HG02970 (cell line): ENCODE results near the gene CD8B.
"Not testable (repeated sequence)": the region's sequence is repeated elsewhere in the genome, so short reads cannot be mapped to it uniquely, and the experiment has no call there.

ENCODE experiments used
- ATAC-seq: cut with Tn5 transposase; IDR thresholded peaks from one replicate; pipeline ENCODE4 v1.9.1; 2021; ENCODE audit warnings: mild to moderate bottlenecking, moderate library complexity, moderate number of reproducible peaks; ENCODE audit not compliant: unreplicated experiment, low FRiP score

The CD8B gene

DNA sequence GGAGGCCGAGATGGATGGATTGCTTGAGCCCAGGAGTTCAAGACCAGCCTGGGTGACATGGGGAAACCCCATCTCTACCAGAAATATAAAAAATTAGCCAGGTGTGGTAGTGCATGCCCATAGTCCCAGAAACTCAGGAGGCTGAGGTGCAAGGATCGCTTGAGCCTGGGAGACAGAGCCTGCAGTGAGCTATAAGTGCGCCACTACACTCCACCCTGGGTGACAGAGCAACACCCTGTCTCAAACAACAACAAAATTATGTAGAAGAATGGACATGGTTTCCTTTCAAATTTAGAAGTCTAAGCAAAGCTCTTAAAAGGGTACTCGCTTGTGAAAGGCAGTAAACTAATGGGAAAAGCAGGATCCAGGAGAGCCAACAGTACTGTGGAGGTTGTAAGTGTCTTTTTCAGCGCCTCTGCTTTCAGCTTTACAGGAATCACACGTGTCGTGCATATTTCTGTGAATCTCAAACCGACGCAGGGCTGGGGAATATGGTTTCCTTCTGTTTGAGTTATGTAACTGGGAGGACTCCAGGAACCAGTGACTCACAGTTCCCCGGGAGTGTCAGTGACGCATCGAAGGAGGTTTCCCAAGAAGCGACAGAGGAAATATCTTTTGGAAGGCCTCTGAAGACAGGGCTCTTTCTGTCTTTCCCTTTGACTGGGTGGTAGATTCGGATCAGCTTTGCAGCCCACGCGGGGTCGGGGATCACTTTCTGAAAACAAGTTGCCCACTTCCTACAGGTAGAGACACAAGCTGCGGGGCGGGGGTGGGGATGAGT is 24.6 kb downstream of the CD8B start:
- not testable (repeated sequence) for ATAC-seq

DNA sequence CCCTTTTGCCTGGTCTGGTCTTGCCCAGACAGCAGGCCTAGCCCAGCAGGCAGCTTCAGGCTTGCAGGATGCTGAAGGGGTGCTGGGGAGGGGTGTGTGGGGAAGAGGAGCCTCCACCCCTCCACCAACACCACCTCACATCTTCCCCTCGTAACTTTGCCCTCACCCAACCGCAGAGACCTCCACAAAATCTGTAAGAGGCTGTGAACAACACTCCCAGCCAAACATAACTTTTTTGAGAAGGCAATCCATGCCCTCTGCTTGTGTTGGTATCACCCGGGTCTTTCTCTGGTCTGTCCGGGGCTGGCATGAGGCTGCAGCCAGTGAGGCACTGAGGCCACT is 26.2 kb downstream of the CD8B start:
- not testable (repeated sequence) for ATAC-seq

DNA sequence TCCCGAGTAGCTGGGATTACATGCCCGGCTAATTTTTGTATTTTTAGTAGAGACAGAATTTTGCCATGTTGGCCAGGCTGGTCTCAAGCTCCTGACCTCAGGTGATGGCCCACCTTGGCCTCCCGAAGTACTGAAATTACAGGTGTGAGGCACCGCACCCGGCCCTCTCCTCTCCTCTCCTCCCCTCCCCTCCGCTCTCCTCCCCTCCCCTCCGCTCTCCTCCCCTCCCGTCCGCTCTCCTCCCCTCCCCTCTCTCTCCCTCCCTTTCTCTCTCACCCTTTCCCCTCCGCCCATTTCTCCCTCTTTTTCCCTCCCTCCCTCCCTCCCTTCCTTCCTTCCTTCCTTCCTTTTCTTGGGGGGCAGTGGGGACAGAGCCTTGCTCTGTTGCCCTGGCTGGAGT is 28.4 kb downstream of the CD8B start:
- ATAC-seq: no peak

DNA sequence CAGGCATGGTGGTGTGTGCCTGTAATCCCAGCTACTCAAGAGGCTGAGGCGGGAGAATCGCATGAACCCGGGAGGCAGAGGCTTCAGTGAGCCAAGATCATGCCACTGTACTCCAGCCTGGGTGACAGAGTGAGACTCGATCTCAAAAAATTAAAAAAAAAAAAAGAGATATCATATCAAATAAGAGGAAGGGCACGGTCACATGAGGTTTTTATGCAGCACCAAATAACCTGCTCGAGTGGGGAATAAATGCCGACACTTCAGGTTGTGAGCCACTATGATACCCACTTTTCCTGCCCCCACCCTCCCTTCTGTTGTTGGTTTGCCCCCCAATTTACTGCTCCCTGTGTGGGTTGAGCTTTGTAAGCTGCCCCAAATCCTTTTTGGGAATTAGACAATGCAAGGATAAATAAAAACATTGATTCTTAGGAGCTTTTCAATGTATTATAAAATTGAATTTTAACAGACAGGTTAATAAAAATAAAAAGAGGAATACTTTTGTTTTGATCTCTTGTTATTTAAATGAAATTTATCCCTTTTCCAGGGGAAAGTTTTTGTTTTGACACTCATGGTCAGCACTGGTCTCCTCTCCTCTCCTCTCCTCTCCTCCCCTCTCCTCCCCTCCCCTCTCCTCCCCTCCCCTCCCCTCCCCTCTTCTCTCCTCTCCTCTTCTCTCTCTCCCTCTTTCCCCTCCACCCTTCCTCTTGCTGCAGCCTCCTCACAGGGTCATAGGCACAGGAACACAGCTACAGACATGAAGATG is 29.2 kb downstream of the CD8B start:
- ATAC-seq: no peak

DNA sequence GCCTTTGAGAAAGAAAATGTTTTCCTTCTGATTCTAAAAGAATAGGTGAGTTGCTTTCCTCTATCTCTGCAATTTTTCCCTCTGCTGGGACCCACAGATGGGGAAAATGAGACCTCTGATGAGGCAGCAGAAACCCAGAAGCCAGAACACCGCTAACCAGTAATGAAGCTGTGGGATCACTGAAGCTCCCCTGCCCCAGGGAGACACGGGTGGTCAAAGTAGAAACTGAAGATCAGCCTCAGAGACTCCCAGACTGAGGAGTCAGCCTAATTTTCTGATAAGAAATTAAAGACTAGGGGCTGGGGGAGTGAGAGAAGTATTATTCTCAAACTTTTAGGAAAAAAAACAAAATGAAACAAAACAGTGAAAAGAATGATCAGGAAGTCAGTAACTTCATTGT is 30.1 kb downstream of the CD8B start:
- ATAC-seq: no peak

DNA sequence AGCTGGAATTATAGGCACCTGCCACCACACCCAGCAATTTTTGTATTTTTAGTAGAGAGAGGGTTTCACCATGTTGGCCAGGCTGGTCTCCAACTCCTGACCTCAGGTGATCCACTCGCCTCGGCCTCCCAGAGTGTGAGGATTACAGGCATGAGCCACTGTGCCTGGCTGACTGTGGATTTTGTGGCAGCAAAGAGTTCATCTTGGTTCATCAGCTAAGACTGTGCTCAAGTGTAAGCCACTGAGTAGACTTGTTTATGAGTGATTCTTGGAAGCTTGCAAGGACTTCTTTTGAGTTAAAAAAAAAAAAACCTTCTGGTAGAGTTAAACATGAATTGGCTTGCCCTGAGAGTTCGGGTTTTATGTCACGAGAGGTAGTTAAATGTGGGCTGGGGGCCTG is 34.7 kb downstream of the CD8B start:
- ATAC-seq: no peak

DNA sequence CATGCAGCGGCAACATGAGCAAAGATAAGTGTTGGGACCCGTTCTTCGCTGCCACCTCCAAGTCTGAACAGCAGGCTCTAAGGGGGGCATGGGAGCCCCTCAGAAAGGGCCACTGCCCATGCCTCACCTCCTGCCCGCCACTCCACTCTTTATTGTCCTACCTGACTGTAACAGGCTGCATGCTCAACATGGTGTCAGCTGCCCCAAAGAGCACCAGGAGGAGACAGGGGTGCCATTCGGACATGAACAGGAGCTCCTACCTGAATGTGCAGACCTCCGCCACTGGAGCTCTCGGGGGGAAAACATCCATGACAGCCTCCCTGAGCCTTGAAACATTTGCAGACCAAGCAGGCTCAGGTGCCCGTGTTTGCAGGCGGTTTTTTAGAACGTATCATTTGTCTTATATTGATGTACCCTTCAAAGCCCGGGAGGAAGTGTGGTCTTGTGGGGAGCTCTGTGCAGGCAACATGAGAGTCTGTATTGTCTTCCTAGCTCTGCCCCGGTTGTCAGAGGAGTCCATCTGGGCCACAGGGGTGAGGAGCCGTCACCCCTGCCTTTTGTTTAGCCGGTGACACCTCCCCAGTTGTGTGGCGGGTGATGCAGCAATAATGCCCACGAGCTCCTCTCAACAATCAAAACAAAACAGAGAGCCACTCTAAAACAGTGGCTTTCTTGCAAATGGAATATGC is 35.8 kb downstream of the CD8B start:
- no peak for ATAC-seq

DNA sequence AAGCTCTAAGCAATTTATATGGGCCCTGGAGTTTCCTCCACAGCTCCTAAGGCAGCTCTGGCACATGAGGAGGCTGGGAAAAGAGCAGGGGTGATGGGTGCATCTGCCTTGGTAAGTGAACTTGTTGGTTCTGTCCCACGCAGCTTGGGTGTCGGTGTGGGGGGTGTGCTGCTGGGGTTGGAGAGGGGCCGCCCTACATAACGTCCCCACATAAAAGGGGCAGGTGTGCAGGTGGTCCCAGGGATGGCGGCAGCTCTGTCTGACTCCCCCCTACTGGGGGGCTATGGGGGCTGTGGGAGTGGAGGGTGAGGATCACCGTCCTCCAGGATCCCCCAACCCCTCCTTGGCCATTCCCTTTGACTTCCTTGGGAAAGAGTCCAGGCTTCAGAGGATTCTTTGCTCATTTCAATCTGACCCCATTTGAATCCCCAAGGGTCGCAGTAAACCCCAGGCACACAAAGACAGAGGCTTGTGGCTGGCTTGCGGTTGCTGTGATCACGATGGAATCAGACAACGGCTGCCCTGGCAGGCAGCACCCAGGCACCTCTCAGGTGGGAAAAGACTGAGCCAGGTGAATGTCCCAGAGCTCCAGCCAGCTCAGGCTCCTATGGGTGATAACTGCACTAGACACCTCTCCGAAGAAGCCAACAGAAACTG is 36.5 kb downstream of the CD8B start:
- no peak for ATAC-seq

DNA sequence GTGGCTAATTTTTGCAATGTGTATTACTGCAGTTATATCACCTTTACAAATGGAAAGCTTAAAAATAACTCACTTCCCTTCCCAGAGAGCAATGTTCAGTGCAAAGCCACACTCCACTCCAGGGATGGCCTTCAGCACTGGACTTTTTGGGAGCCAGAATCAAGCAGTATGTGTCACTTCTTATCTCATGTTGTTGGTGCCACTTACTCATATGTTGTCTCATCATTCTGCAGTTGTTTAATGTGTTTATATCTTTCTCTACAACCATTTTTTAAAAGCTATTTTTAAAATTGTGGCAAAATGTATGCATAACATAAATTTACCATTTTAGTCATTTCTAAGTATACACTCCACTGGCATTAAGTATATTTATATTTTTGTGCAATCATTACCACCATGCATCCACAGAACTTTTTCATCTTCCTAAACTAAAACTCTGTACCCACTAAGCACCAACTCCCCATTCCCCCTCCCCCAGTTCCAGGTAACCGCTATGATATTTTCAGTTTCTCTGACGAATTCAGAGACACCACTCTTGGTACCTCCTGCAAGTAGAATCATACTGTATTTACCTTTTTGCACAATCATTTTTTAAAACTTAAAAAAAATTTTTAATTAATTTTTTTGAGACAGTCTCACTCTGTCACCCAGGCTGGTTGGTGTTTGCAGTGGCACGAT is 38.9 kb downstream of the CD8B start:
- no peak for ATAC-seq

DNA sequence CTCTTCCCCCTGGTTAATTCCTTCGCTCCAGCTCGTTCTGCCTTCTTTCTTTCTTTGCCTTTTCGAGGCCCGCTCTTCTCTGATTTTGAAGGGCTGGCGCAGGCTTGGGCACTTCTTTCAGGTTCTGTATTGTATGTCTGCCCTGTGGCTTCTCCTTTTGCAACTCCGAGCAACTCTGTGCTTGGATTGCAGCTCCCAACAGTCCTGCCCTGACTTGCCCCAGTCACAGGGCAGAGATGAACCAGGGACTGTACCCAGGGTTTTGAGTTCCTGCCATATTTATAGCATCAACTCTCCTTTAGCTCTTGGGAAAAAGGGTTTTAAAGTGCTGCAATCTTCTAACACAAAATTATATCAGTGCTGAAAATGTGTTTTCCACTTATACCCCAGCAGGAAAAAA is 39.8 kb downstream of the CD8B start:
- no peak for ATAC-seq

DNA sequence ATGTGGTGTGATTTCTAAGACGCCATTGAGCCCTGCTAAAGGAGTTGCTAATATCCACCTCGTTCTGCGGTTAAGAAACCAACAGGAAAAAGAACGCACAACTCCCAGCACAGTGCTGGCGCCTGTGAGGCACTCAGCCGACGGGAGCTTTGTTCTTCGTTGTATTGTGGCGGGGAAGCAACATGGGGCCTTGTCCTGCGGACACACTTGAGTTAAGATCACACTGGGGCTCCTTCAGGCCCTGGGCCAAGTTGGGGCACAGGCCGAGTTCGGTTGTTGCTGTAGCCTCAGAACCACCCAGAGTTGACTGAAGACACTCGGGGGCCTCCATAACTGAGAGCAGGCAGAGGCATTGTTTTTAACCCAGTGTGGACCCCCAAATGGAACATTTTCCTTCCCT is 40.4 kb downstream of the CD8B start:
- no peak for ATAC-seq

DNA sequence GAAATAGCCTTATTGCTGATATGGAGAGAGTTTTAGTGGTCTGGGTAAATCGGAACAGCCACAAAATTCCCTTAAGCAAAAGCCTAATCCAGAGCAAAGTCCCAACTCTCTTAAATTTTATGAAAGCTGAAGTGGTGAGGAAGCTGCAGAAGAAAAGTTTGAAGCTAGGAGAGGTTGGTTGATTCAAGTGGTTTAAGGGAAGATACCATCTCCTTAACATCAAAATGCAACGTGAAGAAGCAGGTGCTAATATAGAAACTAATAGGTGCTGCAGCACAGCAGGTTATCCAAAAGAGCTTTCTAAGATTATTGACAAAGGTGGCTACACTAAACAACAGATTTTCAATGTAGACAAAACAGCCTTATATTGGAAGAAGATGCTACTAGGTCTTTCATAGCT is 42.7 kb downstream of the CD8B start:
- ATAC-seq: no peak

DNA sequence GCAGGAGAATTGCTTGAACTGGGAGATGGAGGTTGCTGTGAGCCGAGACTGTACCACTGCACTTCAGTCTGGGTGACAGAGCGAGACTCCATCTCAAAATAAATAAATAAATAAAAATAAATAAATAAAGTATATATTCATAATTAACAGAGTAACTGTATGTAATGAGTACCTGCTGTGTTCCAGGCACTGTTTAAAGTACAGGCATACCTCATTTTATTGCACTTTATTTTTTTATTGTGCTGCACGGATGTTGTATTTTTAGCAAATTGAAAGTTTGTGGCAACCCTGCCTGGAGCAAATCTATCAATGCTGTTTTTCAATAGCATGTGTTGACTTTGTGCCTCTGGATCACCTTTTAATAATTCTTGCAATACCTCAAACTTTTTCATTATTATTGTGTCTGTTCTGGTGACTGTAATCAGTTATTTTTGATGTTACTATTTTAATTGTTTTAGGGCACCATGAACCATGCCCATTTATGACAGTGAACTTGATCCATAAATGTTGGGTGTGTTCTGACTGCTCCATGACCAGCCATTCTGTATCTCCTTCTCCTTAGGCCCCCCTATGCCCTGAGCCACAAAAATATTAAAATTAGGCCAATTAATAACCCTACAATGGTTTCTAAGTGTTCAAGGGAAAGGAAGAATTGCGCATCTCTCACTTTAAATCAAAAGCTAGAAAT is 43.4 kb downstream of the CD8B start:
- no peak for ATAC-seq

DNA sequence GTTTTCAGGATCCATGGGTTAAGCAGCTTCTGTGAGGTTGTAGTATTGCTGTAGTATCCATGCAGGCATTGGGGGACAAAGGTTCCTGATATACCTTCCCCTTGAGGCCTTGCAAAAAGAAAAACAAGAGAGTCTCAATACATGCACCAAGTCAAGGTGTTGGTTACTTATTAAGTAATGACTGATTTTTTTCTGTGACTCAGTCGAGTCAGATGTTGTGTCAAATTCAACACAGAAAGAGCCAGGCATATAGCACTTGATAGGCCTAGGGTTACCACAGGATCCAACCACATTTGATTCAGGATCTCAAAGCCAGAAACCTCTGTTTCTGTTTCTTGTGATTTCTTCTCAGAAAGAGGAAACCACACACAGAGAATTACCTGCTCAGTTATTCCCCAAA is 46.1 kb downstream of the CD8B start:
- no peak for ATAC-seq

DNA sequence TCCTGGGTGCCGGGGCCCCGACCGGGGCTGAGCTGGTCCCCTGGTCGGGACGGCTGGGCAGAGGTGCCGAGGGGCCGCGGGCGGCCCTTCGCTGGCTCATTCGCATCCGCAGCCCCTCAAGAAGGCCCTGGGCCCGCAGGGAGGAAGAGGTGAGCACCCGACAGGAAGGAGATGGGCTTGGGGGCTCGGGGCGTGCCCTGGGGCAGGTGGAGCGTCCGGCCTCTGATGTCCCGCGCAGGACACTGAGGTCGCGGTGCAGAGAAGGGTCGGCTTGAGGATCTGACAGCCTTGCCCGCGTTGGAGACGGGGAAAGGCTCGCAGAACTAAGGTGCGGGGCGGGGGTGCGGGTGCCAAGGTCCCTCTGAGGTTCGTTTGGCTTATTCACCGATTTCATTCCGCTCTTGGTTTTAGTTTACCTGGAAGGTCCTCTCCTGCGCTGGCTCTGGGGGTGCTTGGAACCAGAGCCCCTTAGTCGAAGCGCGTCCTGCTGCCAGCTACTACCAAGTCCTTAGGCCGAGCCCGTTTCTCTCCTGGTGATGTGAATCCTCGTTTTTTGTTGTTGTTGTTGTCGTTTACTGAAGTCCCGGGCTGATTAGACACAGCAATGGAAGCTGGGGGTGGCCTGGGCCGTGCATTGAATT is 52.1 kb downstream of the CD8B start:
- ATAC-seq: no peak

DNA sequence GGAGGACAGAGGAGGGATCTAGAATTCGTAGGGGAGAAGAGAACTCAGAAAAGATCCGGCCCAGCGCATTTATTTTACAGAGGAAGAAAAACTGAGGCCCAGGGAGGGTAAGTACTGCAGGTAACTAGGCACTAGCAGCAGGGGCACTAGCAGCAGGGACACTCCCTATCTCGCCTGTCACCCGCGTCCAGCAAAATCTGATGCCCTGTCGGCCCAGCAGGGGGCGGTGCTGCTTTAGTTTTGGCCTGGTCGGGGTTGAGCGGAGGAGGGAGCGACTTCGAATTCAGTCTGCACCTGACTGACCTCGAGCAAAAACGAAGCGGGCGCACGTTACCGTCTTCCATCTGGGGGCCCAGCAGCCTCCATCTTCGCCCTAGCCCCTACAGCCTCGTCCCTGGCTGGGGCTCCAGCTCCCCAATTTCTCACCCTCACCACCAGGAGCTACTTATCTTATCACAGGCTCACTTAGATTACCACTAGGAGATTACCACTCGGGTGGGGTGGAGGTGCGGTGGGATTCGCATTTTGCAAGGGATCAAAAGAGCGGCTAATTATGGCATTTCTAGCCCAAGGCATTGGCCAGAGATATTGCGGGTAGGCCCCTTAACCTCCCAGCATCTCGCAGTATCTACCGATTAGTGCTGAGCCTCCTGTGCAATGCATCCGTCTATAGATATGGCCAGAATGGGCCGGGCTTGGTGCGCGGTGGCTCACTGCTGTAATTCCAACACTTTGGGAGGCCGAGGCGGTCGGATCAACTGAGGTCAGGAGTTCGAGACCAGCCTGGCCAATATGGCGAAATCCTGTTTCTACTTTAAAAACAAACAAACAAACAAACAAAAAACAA is 53.1 kb downstream of the CD8B start:
- ATAC-seq: peak; percentile 89

DNA sequence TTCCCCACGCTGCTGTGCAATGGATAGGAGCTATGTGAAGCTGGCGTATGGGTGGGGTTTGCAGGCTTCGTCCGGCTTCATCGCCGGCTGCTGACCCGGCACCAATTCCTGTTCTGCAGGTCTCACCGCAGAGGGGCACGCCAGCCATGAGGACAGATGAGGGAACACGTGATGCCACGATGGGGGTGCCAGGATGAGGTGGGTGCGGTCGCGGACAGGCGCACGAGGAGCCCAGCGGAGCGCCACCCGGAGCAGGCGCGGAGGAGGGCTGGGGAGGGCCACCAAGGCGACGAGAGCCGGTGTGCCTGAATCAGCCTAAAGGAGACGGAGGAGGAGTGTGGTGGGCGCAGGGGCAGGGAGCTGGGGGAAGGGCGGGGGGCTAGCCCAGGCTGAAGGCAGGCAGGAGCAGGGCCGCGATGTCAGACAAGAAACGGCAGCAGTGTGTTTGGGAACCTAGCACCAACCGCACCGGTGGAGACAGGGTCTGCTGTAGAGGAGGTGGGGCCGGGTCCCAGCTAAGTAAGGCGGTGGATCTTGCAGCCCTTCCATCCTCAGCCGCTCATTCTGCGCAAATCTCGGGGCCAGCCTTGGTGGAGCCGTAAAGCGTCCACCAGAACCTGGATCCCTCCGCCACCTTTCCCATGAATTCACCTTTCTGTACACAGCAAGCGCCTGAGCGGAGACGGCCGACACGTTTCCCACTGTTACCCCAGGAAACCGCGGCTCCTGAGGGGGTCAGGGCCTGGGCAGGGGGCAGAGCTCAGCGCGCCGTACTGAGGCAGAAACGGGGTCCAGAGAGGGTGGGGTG is 54.0 kb downstream of the CD8B start:
- ATAC-seq: no peak

DNA sequence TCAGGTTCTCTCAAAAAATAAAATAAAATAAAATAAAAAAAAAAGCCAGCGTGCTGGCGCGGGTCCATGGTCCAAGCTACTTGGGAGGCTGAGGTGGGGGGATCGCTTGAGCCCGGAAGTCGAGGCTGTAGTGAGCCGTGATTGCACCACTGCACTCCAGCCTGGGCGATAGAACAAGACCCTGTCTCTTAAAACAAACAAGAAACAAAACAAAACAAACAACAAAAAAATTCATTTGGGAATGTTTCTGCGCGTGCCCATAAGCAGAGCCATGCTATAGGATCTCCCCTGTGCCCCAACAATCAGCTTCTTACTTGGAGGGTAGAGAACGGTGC is 54.6 kb downstream of the CD8B start:
- ATAC-seq: no peak
